ENCODE results near the gene TRIM45. TPM values are rescaled to one million over a fixed set of nuclear protein-coding genes. Genes with fewer than 3 reads are reported as not detected.

TRIM45 gene
- total and polyA plus RNA-seq, 2 of the 13 experiments (the other 11 are each of a cell fraction or from before 2014, with no cell fraction given): 1.9 to 2.3 TPM

GRCh38 chr1:117084231-117084630 is 37.3 kb downstream of the TRIM45 start (continued):
- TF ChIP-seq AFF4 (CRISPR knock-in tag; IDR thresholded peaks at IDR 0.05): no peak
- TF ChIP-seq XRCC5 (optimal IDR thresholded peaks at IDR 0.05; ENCODE audit: low read length): no peak
- no peak for TF ChIP-seq RFX1 (IDR thresholded peaks at IDR 0.05)
- TF ChIP-seq GPN1 (CRISPR knock-in tag; IDR thresholded peaks at IDR 0.05; ENCODE audit: borderline replicate concordance): no peak

- peaks cover 29 to 60% of the 10 kb centered on the region in 2 experiments for H3K36me3 ChIP-seq (replicated peaks in 1 of 2; ENCODE audit: control insufficient read depth in 1 of 2, insufficient read depth in 2 of 2, low read length in 2 of 2)
- CTCF ChIA-PET (ENCODE audit: low intra/inter-chr PET ratio, low total read pairs): no interaction called here
- POLR2A ChIA-PET: no interaction called here
Measured at GRCh38 chr1:117079737-117080136, 41.8 kb downstream of the TRIM45 start.

More at GRCh38 chr1:117079737-117080136, 41.8 kb downstream of the TRIM45 start:
- Histone ChIP-seq H3K9me3 (ENCODE audit: low read length) (no peaks in the 10 kb centered on the region), H3K4me2 (ENCODE audit: low read depth, low read length) (no peak overlapping the region), H3K79me2 (ENCODE audit: insufficient read depth, low read length) (no peaks in the 10 kb centered on the region), H3K4me1 (ENCODE audit: insufficient read depth, low read length) (no peaks in the 10 kb centered on the region), H2AFZ (ENCODE audit: low read length) (no peak overlapping the region), H3K9ac (ENCODE audit: insufficient read depth, low read depth, low read length) (no peak overlapping the region), H3K4me3 (replicated peaks in 1 of 3; ENCODE audit: insufficient read depth in 1 of 3, low read depth in 2 of 3, low read length in 3 of 3) (no peak overlapping the region), H4K20me1 (ENCODE audit: insufficient read depth, low read length) (no peaks in the 10 kb centered on the region), H3K27ac (ENCODE audit: extremely low read length, insufficient read depth, low read length) (no peak overlapping the region), H3K27me3 (ENCODE audit: control insufficient read depth in 1 of 2, insufficient read depth in 2 of 2, low read length in 2 of 2) (no peaks in the 10 kb centered on the region)
- in situ Hi-C loops (cut with HindIII; ENCODE audit: extremely low pct_ligation_motif_present, low pct_unique_long_range_greater_than_20kb): no loop called here
- no TSS peak for BruUV-seq (replicated peaks)
- intact Hi-C loops (cut with micrococcal nuclease; ENCODE audit: unreplicated experiment): no loop called here
- FAIRE-seq (no peak), DNase-seq (ENCODE audit: low spot score) (no peak), ATAC-seq (no peak)
- 97% methylated on average over 6 of the region's 6 CpGs for whole genome bisulfite sequencing (ENCODE audit: low lambda C conversion rate)
- no peak for TF ChIP-seq EEA1 (CRISPR knock-in tag; IDR thresholded peaks at IDR 0.05; ENCODE audit: borderline replicate concordance)
- no peak for TF ChIP-seq ZNF20 (CRISPR knock-in tag; IDR thresholded peaks at IDR 0.05)

Measured in HepG2 (cell line).